ENCODE measurements around the gene TMEM167A. TPM values are rescaled to one million over a fixed set of nuclear protein-coding genes. Genes with fewer than 3 reads are reported as not detected.

TMEM167A gene
- total and polyA plus RNA-seq, 7 donors: 21.9 to 61.3 (median 30.3) TPM

DNA sequence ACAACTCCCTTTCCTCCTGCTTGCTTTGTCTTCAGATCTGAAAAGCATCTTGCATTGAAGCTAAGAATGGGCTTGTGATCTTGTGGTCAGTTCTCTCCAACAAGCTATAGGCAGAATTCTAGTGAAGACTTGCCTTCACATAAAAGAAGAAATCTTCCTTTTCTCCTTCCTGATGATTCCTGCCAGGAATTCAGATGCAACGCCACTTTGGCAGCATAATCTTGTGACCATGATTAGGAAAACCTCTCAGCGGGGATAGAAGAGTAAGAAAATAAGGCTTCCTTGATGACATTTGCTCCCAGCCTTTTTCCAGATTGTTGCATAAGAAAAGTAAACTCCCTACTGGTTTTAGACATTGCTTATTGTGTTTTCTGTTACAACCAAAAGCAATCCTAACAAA lies 73.4 kb downstream of the TMEM167A start:
- no peak overlapping the region for H3K4me3 ChIP-seq
- intact Hi-C loops (cut with DNase I): no loop called here
- 78 to 92% methylated on average over 2 of the region's 2 CpGs for WGBS, 2 donors

More for the DNA sequence above, 73.4 kb downstream of the TMEM167A start:
- TF ChIP-seq EP300 (IDR thresholded peaks at IDR 0.05) (no peak), POLR2AphosphoS5 (IDR thresholded peaks at IDR 0.05) (no peak)
- H3K27ac ChIP-seq: no peak overlapping the region
- no peaks in the 10 kb centered on the region for H3K9me3 ChIP-seq
- no peaks in the 10 kb centered on the region for H3K27me3 ChIP-seq
- no peak for DNase-seq
- H3K36me3 ChIP-seq: no peaks in the 10 kb centered on the region
- H3K4me1 ChIP-seq: no peaks in the 10 kb centered on the region

Small RNA genes within 50 kb of the gene (small RNA-seq; reads per million reads assigned to genes)
- 0 to 0.32 (median 0) reads per million in 3 donors for gene SCARNA18

Other genes with a start within 250 kb of the TMEM167A start
- gene XRCC4, start 153 bp upstream of the TMEM167A start, total RNA-seq: 1 to 10 TPM; 4.6 to 7.6 (median 5.8) TPM
- 10 to 100 TPM in 2 of 3 donors, 1 to 10 TPM in 1; 8.9 to 11.3 (median 10.8) TPM for gene XRCC4, start 153 bp upstream of the TMEM167A start, polyA plus RNA-seq